ENCODE measurements around the gene NOL6. TPM values are rescaled to one million over a fixed set of nuclear protein-coding genes. Genes with fewer than 3 reads are reported as not detected.
"Not testable (repeated sequence)": the region's sequence is repeated elsewhere in the genome, so short reads cannot be mapped to it uniquely, and the experiment has no call there.

The NOL6 gene
- total and polyA plus RNA-seq, 2 experiments from 2014 or later = 25.0 to 58.4 TPM

- H4K20me1 ChIP-seq (replicated peaks; ENCODE audit: insufficient read depth) = no peaks in the 10 kb centered on the region
- DNase-seq (ENCODE audit: low spot score) (no peak), ATAC-seq (no peak)
- Mint-ChIP-seq H3K27ac (no peak overlapping the region), H3K9me3 (no peaks in the 10 kb centered on the region), H3K4me1 (no peaks in the 10 kb centered on the region; the same call in 2 of the 3 replicates), H3K36me3 (ENCODE audit: low read depth) (no peaks in the 10 kb centered on the region), H3K27me3 (ENCODE audit: insufficient read depth, low read depth, poor library complexity) (peaks cover 4% of the 10 kb centered on the region), H3K4me3 (no peak overlapping the region)
- H3K4me2 ChIP-seq = no peak overlapping the region
- H3K9me2 ChIP-seq (ENCODE audit: insufficient read depth) = no peaks in the 10 kb centered on the region
- no peak overlapping the region for H3K4me3 ChIP-seq
- no peaks in the 10 kb centered on the region for H3F3A ChIP-seq (replicated peaks; ENCODE audit: low read depth)
- no peaks in the 10 kb centered on the region for H3K79me2 ChIP-seq (replicated peaks; ENCODE audit: insufficient read depth)
- H3K27ac ChIP-seq (ENCODE audit: low read depth) = no peak overlapping the region
- no peaks in the 10 kb centered on the region for H3K36me3 ChIP-seq (ENCODE audit: insufficient read depth)
- H2AFZ ChIP-seq = no peak overlapping the region
- H3K4me1 ChIP-seq (ENCODE audit: insufficient read depth) = no peaks in the 10 kb centered on the region
- TF ChIP-seq CTCF (conservative IDR thresholded peaks at IDR 0.05; ENCODE audit: low read depth in 2 of 2) (no peak), ZNF462 (CRISPR knock-in tag; IDR thresholded peaks at IDR 0.05) (no peak), STAT1 (IDR thresholded peaks at IDR 0.05; ENCODE audit: unreplicated experiment) (no peak), EZH2 (IDR thresholded peaks at IDR 0.05; ENCODE audit: low read depth, unreplicated experiment) (no peak), ZNF331 (CRISPR knock-in tag; IDR thresholded peaks at IDR 0.05; ENCODE audit: low read depth) (no peak)
- no peaks in the 10 kb centered on the region for H3K27me3 ChIP-seq (ENCODE audit: insufficient read depth)
Observed at GRCh38 chr9:33489066-33489465, 15.3 kb upstream of the NOL6 start.

GRCh38 chr9:33485312-33485711 lies 11.6 kb upstream of the NOL6 start:
- H3K27ac Mint-ChIP-seq; H3K36me3 ChIP-seq (ENCODE audit: insufficient read depth); H3K27ac ChIP-seq (ENCODE audit: low read depth); H4K20me1 ChIP-seq (replicated peaks; ENCODE audit: insufficient read depth); H3K4me1 ChIP-seq (ENCODE audit: insufficient read depth); ATAC-seq; H2AFZ ChIP-seq; H3K27me3 Mint-ChIP-seq (ENCODE audit: insufficient read depth, low read depth, poor library complexity); H3K4me3 ChIP-seq; H3K9me3 Mint-ChIP-seq; H3K4me3 Mint-ChIP-seq; H3F3A ChIP-seq (replicated peaks; ENCODE audit: low read depth); H3K27me3 ChIP-seq (ENCODE audit: insufficient read depth); DNase-seq (ENCODE audit: low spot score); H3K36me3 Mint-ChIP-seq (ENCODE audit: low read depth); H3K4me2 ChIP-seq; H3K79me2 ChIP-seq (replicated peaks; ENCODE audit: insufficient read depth); H3K9me2 ChIP-seq (ENCODE audit: insufficient read depth); H3K4me1 Mint-ChIP-seq: not testable (repeated sequence)

Measured in GM23338 (cell line).